Measurements from ENCODE around the gene ALDH4A1. TPM values are rescaled to one million over a fixed set of nuclear protein-coding genes. Genes with fewer than 3 reads are reported as not detected.
"Not testable (repeated sequence)": the region's sequence is repeated elsewhere in the genome, so short reads cannot be mapped to it uniquely, and the experiment has no call there.

ALDH4A1 gene
- total RNA-seq, 1 donor from 2014 or later, result 74.4 TPM

DNA sequence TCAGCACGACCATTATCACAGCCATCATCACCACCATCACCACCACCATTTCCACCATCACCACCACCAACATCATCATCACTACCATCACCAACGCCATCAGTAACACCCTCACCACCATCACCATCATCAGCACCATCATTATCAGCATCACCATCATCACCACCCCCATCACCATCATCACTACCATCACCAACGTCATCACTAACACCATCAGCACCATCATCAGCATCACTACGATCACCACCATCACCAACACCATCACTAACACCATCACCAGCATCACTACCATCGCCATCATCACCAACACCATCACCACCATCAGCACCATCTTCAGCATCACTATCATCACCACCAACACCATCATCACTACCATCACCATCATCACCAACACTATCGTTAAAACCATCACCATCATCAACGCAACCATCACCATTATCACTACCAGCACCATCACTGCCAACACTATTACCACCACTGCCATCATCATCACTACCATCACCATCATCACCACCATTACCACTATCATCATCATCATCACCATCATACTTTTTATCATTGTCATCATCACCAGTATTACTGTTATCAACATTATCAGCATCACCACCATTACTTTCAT, 44.2 kb downstream of the ALDH4A1 start:
- DNase-seq (ENCODE audit: low spot score), result no peak

- no peak for DNase-seq (ENCODE audit: low spot score)
Observed at GRCh38 chr1:18856435-18856834, 45.9 kb downstream of the ALDH4A1 start.

- no peak for DNase-seq (ENCODE audit: low spot score)
Observed at GRCh38 chr1:18855573-18855972, 46.8 kb downstream of the ALDH4A1 start.

DNA sequence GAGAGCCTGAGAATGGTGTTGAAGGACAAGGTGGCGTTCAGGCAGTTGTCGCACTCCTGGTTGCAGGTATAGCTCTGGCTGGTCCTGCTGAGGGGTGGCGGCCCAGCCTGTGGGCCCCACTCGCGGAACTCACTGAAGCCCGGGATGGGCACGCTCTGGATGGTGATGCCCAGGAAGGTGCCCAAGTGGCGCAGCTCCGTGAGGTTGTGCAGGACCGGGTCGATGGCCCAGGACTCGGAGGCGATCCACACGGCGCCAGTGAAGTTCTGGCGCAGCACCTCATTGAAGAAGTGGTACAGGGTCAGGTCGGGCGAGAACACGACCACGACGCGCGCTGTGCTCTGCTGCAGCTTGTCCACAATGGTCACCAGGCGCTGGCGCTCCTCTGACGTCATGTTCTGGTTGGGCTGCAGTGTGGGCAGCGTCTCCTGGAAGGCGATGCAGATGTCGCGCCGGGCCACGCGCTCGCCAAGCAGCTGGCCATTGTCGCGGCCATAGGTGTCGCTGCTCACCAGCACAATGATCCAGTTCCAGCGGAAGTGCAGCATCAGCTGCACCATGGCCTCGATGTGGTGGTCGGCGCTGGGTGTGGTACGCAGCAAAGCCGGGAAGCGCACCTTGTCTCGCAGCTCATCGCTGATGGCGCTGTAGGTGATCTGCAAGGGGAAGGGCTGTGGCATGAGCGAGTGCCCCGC, 47.9 kb downstream of the ALDH4A1 start:
- DNase-seq (ENCODE audit: low spot score), result no peak

DNA sequence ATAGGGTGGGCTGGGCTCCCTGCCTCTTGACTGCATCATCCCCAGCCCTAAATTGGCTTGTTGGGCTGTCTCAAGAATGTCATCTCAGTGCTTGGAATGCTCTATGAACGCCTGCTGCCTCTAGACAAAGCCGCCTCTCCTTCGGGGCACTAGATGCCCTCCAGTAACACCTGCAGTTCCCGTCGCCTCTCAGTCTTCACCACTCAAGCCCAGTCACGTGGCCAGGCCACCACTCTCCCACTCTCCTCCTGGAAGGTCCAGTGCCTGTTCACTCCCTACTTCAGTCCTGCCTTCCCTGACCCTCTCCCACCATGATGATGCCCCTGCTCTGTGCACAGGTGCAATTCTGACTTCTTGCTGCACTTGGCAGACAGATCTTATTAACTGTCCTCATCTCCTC, 49.9 kb downstream of the ALDH4A1 start:
- DNase-seq (ENCODE audit: low spot score), result no peak

- no peak for DNase-seq (ENCODE audit: low spot score)
Observed at GRCh38 chr1:18849261-18849711, 53.1 kb downstream of the ALDH4A1 start.

DNA sequence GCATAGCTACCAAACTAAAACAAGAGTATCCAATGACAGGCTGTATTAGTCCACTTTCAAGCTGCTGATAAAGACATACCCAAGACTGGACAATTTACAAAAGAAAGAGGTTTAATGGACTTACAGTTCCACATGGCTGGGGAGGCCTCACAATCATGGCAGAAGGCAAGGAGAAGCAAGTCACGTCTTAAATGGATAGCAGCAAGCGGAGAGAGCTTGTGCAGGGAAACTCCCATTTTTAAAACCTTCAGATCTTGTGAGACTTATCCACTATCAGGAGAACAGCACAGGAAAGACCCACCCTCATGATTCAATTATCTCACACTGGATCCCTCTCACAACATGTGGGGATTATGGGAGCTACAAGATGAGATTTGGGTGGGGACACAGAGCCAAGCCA, 54.6 kb downstream of the ALDH4A1 start:
- not testable (repeated sequence) for DNase-seq (ENCODE audit: low spot score)

- no peak for DNase-seq (ENCODE audit: low spot score)
Observed at GRCh38 chr1:18840145-18840544, 62.2 kb downstream of the ALDH4A1 start.

DNA sequence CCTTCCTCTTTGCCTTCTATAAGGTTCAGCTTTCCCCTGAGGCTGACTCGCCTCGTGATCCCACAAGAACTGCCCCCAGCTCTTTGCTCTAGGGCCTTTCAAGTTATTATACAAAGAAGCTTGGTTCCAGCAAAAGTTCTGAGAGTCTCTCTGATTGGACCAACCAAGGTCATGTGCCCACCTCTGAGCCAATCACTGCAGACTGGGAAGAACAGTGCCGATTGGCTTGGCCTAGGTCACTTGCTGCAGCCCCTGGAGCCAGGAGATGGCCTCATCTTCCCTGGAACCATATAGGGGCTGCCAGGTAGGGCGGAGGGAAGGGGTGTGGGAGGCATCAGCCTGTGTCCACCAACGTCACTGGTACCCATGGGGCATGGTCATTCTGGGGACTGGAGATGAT, 65.7 kb downstream of the ALDH4A1 start:
- DNase-seq (ENCODE audit: low spot score), result no peak

GRCh38 chr1:18832319-18832718, 70.0 kb downstream of the ALDH4A1 start:
- DNase-seq (ENCODE audit: low spot score), result not testable (repeated sequence)

GRCh38 chr1:18831656-18832055, 70.7 kb downstream of the ALDH4A1 start:
- DNase-seq (ENCODE audit: low spot score), result no peak

DNA sequence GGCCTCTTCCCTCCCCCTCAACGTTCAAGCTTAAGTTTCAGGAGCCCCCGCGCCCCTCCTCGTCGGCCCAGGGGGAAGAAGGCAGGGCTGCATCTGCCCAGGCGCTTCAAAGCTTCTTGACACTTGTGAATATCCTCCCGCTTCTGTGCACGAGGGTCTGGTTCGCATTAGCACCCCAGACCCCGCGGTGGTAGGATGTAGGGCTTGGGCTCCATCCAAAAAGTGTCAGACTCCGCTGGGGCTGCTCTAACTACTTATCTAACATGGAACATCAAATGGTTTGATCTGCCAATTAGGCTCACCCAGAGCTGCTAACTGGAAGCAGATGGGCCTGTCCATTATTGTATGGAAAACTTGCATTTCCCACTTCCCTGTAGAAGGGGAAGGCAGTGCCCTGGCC, 71.8 kb downstream of the ALDH4A1 start:
- no peak for DNase-seq (ENCODE audit: low spot score)

DNA sequence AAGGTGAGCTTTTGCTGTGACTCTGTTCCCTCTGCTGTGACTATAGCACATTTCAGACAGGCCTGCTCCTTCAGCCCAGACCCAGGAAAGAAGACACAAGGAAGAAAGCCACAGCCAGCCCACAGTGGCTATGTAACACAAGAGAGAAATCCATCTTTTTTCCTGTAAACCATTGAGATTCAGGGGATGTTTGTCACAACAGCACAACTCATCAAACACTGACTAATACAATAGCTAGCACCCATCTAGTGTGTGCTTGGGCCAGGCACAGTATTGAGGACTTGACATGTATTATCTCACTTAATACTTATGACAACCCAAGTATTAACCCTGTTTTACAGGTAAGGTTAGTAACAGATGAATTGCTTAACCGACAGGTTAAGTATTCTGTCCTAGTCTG, 72.7 kb downstream of the ALDH4A1 start:
- no peak for DNase-seq (ENCODE audit: low spot score)

- DNase-seq (ENCODE audit: low spot score), result no peak
Observed at GRCh38 chr1:18828224-18828623, 74.1 kb downstream of the ALDH4A1 start.

GRCh38 chr1:18823438-18823837, 78.9 kb downstream of the ALDH4A1 start:
- DNase-seq (ENCODE audit: low spot score), result no peak

Other genes with a start within 250 kb of the ALDH4A1 start
- not detected for gene TAS1R2, start 42.9 kb downstream of the ALDH4A1 start, total RNA-seq
- gene IFFO2, start 54.1 kb upstream of the ALDH4A1 start, total RNA-seq, result 15.0 TPM